Thyroid gland (tissue), 4 donors: ENCODE data around the gene LAMC3. TPM values are rescaled to one million over a fixed set of nuclear protein-coding genes. Genes with fewer than 3 reads are reported as not detected.
A peak's percentile ranks its signal among the peaks of the same experiment; 100 is the strongest.

ENCODE experiments used
- DNase-seq, 2 donors: peaks; one replicate each; pipeline ENCODE4 v3.0.0-alpha.2; 2019
- H3K27ac ChIP-seq, 3 donors: fragments of 200-600 bp; sonication (generic); 1 replicate in 2 of 3; 2 replicates in 1 of 3; pipeline ENCODE4 v1.5.1; 2016 to 2019; ENCODE audit warnings: mild to moderate bottlenecking in 1 of 3, moderate library complexity in 1 of 3
- H3K27me3 ChIP-seq: fragments of 200-600 bp; sonication (generic); one replicate; pipeline ENCODE4 v1.5.1; 2019
- H3K36me3 ChIP-seq, 2 donors: fragments of 200-600 bp; sonication (generic); one replicate each; pipeline ENCODE4 v1.5.1; 2016 to 2019
- H3K4me1 ChIP-seq, 2 donors: fragments of 200-600 bp; sonication (generic); one replicate each; pipeline ENCODE4 v1.5.1; 2017 to 2019
- H3K4me3 ChIP-seq, 3 donors: fragments of 200-600 bp; sonication (generic); replicated peaks in 1 of 3; 1 replicate in 2 of 3; 2 replicates in 1 of 3; pipeline ENCODE4 v1.5.1; 2016; ENCODE audit warnings: mild to moderate bottlenecking in 1 of 3
- H3K9me3 ChIP-seq: fragments of 200-600 bp; sonication (generic); one replicate; pipeline ENCODE4 v1.5.1; 2017
- POLR2A ChIP-seq, 2 donors: fragments of 450-650 bp; IDR thresholded peaks; one replicate each; pipeline ENCODE4 v1.6.1; 2017; ENCODE audit warnings: antibody characterized with exemption in 2 of 2, mild to moderate bottlenecking in 2 of 2, moderate library complexity in 1 of 2
- WGBS, 2 donors: methylation state at CpG; one replicate each; pipeline ENCODE4 v1.1.5; 2017; 5-methylcytosine and 5-hydroxymethylcytosine counted together
- intact Hi-C: fragments of 100-400 bp; cut with DNase I; formaldehyde crosslinking; loops from one replicate; pipeline ENCODE4 v1.15.1; 2023
- total RNA-seq, 4 donors: library from RNA; depleted of rRNA; stranded (reverse); fragments of >200 nt; gene quantifications; one replicate each; pipeline ENCODE4 v1.2.3, GENCODE V29; 2016
- TF ChIP-seq, protein P1 (sequence below), 6 experiments: fragments of 200-600 bp in 3 of 6; fragments of 450-650 bp in 3 of 6; sonication (generic) in 3 of 6; IDR thresholded peaks; one replicate each; pipeline ENCODE4 v1.5.1; 2016 to 2019; ENCODE audit warnings: antibody characterized with exemption in 6 of 6, mild to moderate bottlenecking in 2 of 6, inconsistent platforms in 1 of 6, moderate library complexity in 1 of 6

LAMC3 gene
- total RNA-seq, 4 donors from 2014 or later: 0.81 to 11.1 (median 3.2) TPM

GRCh38 chr9:131107760-131108159 is 98.8 kb downstream of the LAMC3 start:
- DNase-seq: peak in 1 of 2 donors; percentile 17
- H3K4me3 ChIP-seq: no peak overlapping the region
- H3K36me3 ChIP-seq: no peaks in the 10 kb centered on the region
- intact Hi-C loops: no loop called here
- TF ChIP-seq, protein P1, sequence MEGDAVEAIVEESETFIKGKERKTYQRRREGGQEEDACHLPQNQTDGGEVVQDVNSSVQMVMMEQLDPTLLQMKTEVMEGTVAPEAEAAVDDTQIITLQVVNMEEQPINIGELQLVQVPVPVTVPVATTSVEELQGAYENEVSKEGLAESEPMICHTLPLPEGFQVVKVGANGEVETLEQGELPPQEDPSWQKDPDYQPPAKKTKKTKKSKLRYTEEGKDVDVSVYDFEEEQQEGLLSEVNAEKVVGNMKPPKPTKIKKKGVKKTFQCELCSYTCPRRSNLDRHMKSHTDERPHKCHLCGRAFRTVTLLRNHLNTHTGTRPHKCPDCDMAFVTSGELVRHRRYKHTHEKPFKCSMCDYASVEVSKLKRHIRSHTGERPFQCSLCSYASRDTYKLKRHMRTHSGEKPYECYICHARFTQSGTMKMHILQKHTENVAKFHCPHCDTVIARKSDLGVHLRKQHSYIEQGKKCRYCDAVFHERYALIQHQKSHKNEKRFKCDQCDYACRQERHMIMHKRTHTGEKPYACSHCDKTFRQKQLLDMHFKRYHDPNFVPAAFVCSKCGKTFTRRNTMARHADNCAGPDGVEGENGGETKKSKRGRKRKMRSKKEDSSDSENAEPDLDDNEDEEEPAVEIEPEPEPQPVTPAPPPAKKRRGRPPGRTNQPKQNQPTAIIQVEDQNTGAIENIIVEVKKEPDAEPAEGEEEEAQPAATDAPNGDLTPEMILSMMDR (IDR thresholded peaks at IDR 0.05): no peak
- no peak for TF ChIP-seq POLR2A (IDR thresholded peaks at IDR 0.05)
- no peaks in the 10 kb centered on the region for H3K9me3 ChIP-seq
- peaks cover 0 to 3% of the 10 kb centered on the region in 2 donors for H3K4me1 ChIP-seq
- WGBS, 2 donors: 67 to 71% methylated on average over 8 of the region's 8 CpGs
- peak overlapping the region in 1 of 3 donors; percentile 43 for H3K27ac ChIP-seq
- H3K27me3 ChIP-seq: no peaks in the 10 kb centered on the region

- intact Hi-C loops: no loop called here
- no peak for TF ChIP-seq POLR2A (IDR thresholded peaks at IDR 0.05)
- TF ChIP-seq, protein P1 (IDR thresholded peaks at IDR 0.05): no peak
- no peak for DNase-seq
- 63 to 78% methylated on average over 9 to 10 of the region's 10 CpGs for WGBS, 2 donors
- Histone ChIP-seq H3K27me3 (no peaks in the 10 kb centered on the region), H3K4me1 (no peaks in the 10 kb centered on the region), H3K4me3 (no peak overlapping the region), H3K36me3 (no peaks in the 10 kb centered on the region), H3K9me3 (no peaks in the 10 kb centered on the region), H3K27ac (no peak overlapping the region)
Observed at GRCh38 chr9:131111186-131111853, 102.3 kb downstream of the LAMC3 start.

- TF ChIP-seq, protein P1 (IDR thresholded peaks at IDR 0.05): no peak
- no peak for TF ChIP-seq POLR2A (IDR thresholded peaks at IDR 0.05)
- no peak for DNase-seq
- Histone ChIP-seq H3K27ac (no peak overlapping the region), H3K27me3 (no peaks in the 10 kb centered on the region), H3K36me3 (no peaks in the 10 kb centered on the region), H3K9me3 (no peaks in the 10 kb centered on the region), H3K4me1 (no peaks in the 10 kb centered on the region), H3K4me3 (no peak overlapping the region)
- intact Hi-C loops: no loop called here
- 86 to 93% methylated on average over 8 to 22 of the region's 25 CpGs for WGBS, 2 donors
Observed at GRCh38 chr9:131111854-131112311, 102.9 kb downstream of the LAMC3 start.

GRCh38 chr9:131112374-131113154 is 103.6 kb downstream of the LAMC3 start:
- Histone ChIP-seq H3K4me1 (no peaks in the 10 kb centered on the region), H3K27ac (no peak overlapping the region), H3K36me3 (no peaks in the 10 kb centered on the region), H3K4me3 (no peak overlapping the region), H3K9me3 (no peaks in the 10 kb centered on the region), H3K27me3 (no peaks in the 10 kb centered on the region)
- no peak for TF ChIP-seq POLR2A (IDR thresholded peaks at IDR 0.05)
- TF ChIP-seq, protein P1 (IDR thresholded peaks at IDR 0.05): no peak
- no peak for DNase-seq
- intact Hi-C loops: no loop called here
- 89 to 94% methylated on average over 13 to 23 of the region's 23 CpGs for WGBS, 2 donors

DNA sequence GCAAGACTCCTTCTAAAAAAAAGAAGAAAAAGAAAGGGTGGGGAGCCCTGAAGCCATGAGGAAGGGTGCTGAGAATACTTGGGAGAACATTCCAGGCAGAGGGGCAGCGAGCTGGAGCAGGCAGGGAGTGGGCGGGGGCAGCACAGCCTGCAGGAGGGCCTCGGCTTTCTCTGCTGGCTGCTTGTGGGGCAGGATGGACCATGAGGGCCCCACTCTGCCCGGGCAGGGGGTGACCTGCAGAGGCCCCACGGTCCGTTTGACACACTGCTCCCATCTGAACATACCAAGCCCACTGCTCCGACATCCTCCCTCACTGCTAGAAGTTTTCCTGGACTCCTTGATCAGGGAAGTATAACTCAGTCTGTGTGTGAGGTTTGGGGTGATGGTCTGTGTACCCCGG is 104.7 kb downstream of the LAMC3 start:
- TF ChIP-seq, protein P1 (IDR thresholded peaks at IDR 0.05): no peak
- no peak for TF ChIP-seq POLR2A (IDR thresholded peaks at IDR 0.05)
- Histone ChIP-seq H3K36me3 (no peaks in the 10 kb centered on the region), H3K9me3 (no peaks in the 10 kb centered on the region), H3K4me1 (no peaks in the 10 kb centered on the region), H3K27me3 (no peaks in the 10 kb centered on the region), H3K4me3 (no peak overlapping the region), H3K27ac (no peak overlapping the region)
- DNase-seq: no peak
- 88 to 90% methylated on average over 8 of the region's 8 CpGs for WGBS, 2 donors
- intact Hi-C loops: no loop called here
